Prostate gland (tissue), 2 donors: ENCODE results near the gene IVD. TPM values are rescaled to one million over a fixed set of nuclear protein-coding genes. Genes with fewer than 3 reads are reported as not detected.

Experiments used
- DNase-seq: peaks from one replicate; pipeline ENCODE4 v3.0.0-alpha.2; 2019; ENCODE audit warnings: low spot score
- H3K27ac ChIP-seq, 2 donors: fragments of 200-600 bp; sonication (generic); 2 replicates each; pipeline ENCODE4 v1.5.1; 2017 to 2019
- H3K27me3 ChIP-seq: fragments of 200-600 bp; sonication (generic); replicated peaks from 2 replicates; pipeline ENCODE4 v1.5.1; 2019; ENCODE audit not compliant: insufficient read depth
- H3K36me3 ChIP-seq, 2 donors: fragments of 200-600 bp; sonication (generic); 1 replicate in 1 of 2; 2 replicates in 1 of 2; pipeline versions ENCODE4 v1.5.1 to v1.8.1; 2017 to 2019
- H3K4me1 ChIP-seq: fragments of 200-600 bp; sonication (generic); replicated peaks from 2 replicates; pipeline ENCODE4 v1.5.1; 2019
- H3K4me3 ChIP-seq, 2 donors: fragments of 200-600 bp; sonication (generic); 2 replicates each; pipeline ENCODE4 v1.5.1; 2017 to 2019
- H3K9me3 ChIP-seq: fragments of 200-600 bp; sonication (generic); 2 replicates; pipeline ENCODE4 v1.5.1; 2017
- POLR2A ChIP-seq: fragments of 450-650 bp; IDR thresholded peaks from one replicate; pipeline ENCODE4 v1.6.1; 2016; ENCODE audit warnings: antibody characterized with exemption, mild to moderate bottlenecking
- POLR2AphosphoS5 ChIP-seq: sonication (generic); formaldehyde crosslinking; IDR thresholded peaks from one replicate; pipeline ENCODE4 v1.6.1; 2017; ENCODE audit warnings: antibody characterized with exemption
- WGBS: methylation state at CpG from one replicate; pipeline ENCODE4 v1.1.5; 2018; 5-methylcytosine and 5-hydroxymethylcytosine counted together
- intact Hi-C: fragments of 100-400 bp; cut with DNase I; formaldehyde crosslinking; loops from one replicate; pipeline ENCODE4 v1.14.2; 2022
- total RNA-seq, 2 donors: library from RNA; depleted of rRNA; stranded (reverse); fragments of >200 nt; gene quantifications; one replicate each; pipeline ENCODE4 v1.1.0, GENCODE V29; 2016
- TF ChIP-seq, protein P1 (sequence below), 4 experiments: fragments of 200-600 bp in 2 of 4; fragments of 450-650 bp in 2 of 4; sonication (generic) in 2 of 4; IDR thresholded peaks; 1 replicate in 3 of 4; 2 replicates in 1 of 4; pipeline ENCODE4 v1.5.1; 2016 to 2019; ENCODE audit warnings: antibody characterized with exemption in 4 of 4, mild to moderate bottlenecking in 2 of 4, moderate library complexity in 2 of 4

Gene IVD
- total RNA-seq, 2 donors from 2014 or later, result 112 to 115 TPM

DNA sequence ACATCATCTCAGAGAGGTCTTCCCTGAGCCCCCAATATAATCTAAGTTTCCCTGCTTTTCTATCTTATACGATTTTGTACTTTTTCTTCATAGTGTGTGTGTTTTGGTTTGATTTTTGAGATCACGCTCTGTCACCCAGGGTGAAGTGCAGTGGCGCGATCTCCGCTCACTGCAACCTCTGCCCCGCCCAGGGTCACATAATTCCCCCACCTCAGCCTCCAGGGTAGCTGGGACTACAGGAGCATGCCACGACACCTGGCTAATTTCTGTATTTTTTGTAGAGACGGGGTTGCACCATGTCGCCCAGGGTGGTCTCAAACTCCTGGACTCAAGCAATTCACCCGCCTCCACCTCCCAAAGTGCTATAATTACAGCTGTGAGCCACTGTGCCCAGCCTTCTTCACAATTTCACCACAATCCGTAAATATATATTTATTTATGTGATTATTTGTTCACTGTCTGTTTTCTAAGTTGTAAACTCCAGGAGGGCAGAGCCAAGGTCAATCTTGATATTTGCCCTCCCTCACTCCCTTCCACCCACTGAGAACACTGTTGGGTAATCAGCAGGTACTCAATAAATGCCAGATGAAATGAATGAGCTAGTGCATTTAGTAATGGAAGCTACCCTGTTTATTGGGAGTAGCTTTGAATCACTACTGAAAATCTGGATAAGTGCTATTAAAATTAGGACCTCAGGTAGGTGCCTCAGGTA lies 23.6 kb upstream of the IVD start:
- 93% methylated on average over 11 of the region's 11 CpGs for WGBS
- Histone ChIP-seq H3K27ac (no peak overlapping the region), H3K4me3 (no peak overlapping the region), H3K4me1 (no peaks in the 10 kb centered on the region), H3K36me3 (no peaks in the 10 kb centered on the region), H3K27me3 (no peaks in the 10 kb centered on the region), H3K9me3 (no peaks in the 10 kb centered on the region)
- TF ChIP-seq POLR2A (no peak), POLR2AphosphoS5 (no peak)
- TF ChIP-seq, protein P1, sequence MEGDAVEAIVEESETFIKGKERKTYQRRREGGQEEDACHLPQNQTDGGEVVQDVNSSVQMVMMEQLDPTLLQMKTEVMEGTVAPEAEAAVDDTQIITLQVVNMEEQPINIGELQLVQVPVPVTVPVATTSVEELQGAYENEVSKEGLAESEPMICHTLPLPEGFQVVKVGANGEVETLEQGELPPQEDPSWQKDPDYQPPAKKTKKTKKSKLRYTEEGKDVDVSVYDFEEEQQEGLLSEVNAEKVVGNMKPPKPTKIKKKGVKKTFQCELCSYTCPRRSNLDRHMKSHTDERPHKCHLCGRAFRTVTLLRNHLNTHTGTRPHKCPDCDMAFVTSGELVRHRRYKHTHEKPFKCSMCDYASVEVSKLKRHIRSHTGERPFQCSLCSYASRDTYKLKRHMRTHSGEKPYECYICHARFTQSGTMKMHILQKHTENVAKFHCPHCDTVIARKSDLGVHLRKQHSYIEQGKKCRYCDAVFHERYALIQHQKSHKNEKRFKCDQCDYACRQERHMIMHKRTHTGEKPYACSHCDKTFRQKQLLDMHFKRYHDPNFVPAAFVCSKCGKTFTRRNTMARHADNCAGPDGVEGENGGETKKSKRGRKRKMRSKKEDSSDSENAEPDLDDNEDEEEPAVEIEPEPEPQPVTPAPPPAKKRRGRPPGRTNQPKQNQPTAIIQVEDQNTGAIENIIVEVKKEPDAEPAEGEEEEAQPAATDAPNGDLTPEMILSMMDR (IDR thresholded peaks at IDR 0.05), result no peak
- DNase-seq, result no peak
- intact Hi-C loops, result no loop called here

DNA sequence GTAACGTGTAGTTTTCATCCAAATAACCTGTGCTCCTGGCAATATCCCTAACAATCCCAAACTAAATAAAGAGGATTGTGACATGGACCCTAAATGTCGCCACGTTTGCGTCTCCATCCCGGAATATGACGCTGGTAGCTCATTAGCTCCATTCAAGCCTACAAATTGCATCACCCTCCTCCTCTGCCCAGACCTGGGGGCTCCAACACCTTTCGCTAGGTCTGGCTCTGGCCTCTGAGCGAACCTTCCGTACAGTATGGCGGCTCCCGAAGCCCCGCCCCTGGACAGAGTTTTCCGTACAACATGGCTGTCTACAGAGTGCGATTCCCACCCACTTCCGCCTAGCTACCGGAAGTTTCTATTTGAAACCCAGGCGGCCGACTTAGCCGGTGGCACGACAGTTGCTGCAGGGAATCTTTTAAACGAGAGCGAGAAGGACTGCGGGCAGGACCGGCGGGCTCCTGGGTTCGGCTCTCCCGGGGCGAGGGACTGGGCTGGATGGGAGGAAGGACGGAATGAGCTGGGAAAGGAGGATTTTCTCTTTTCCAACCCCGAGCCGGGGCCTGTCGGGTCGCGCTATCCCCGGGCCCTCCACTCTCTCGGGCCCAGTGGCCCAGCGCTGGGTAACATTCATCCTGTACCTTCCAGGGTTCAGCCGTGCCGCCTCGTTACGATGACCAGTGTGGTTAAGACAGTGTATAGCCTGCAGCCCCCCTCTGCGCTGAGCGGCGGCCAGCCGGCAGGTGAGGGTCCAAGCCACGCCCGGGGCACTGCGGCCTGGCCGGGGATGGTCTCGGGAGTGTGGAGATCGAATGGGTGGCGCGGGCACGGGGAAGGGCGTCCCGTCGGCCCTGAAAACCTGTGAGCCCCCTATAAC lies 22.8 kb upstream of the IVD start, which contains the start of gene KNSTRN:
KNSTRN (plus strand) TSS at position 142 of the 877 bp plus-strand sequence; CDS start at position 257, 115 bp downstream.
- DNase-seq, result peak; percentile 90
- Histone ChIP-seq H3K27ac (peak within 1 kb of the TSS; percentile 6 to 52), H3K27me3 (no peaks in the 10 kb centered on the region), H3K9me3 (no peaks in the 10 kb centered on the region), H3K36me3 (no peaks in the 10 kb centered on the region), H3K4me3 (peak within 1 kb of the TSS; percentile 46 to 79), H3K4me1 (no peaks in the 10 kb centered on the region)
- 4% methylated on average over 57 of the region's 57 CpGs for WGBS
- intact Hi-C loops, result no loop called here
- TF ChIP-seq POLR2A, result no peak
- TF ChIP-seq, protein P1 (IDR thresholded peaks at IDR 0.05), result no peak
- peak; percentile 91 for TF ChIP-seq POLR2AphosphoS5

DNA sequence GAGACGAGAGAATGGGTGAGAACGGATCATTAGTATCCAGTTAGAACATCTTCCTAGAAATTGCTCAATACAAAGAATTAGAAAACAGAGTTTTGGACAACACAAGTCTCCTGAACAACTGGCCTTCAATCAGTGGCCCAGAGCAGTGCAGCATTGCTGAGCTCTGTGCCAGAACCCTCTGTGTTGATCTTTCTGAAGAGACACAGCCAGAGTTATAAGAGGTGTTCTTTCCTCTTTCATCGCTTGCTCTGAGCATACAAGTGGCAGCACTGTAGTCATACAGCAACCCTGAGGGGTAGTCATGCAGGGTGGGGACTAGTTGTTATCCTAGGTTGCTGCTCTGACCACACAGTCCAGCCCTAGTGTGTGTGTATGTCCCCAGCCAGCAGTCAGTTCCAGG lies 19.1 kb upstream of the IVD start:
- Histone ChIP-seq H3K27me3 (no peaks in the 10 kb centered on the region), H3K4me1 (no peaks in the 10 kb centered on the region), H3K27ac (no peak overlapping the region), H3K4me3 (no peak overlapping the region), H3K9me3 (no peaks in the 10 kb centered on the region), H3K36me3 (no peaks in the 10 kb centered on the region)
- intact Hi-C loops, result no loop called here
- WGBS, result 96% methylated on average over 3 of the region's 3 CpGs
- TF ChIP-seq POLR2AphosphoS5 (no peak), POLR2A (no peak)
- DNase-seq, result no peak

DNA sequence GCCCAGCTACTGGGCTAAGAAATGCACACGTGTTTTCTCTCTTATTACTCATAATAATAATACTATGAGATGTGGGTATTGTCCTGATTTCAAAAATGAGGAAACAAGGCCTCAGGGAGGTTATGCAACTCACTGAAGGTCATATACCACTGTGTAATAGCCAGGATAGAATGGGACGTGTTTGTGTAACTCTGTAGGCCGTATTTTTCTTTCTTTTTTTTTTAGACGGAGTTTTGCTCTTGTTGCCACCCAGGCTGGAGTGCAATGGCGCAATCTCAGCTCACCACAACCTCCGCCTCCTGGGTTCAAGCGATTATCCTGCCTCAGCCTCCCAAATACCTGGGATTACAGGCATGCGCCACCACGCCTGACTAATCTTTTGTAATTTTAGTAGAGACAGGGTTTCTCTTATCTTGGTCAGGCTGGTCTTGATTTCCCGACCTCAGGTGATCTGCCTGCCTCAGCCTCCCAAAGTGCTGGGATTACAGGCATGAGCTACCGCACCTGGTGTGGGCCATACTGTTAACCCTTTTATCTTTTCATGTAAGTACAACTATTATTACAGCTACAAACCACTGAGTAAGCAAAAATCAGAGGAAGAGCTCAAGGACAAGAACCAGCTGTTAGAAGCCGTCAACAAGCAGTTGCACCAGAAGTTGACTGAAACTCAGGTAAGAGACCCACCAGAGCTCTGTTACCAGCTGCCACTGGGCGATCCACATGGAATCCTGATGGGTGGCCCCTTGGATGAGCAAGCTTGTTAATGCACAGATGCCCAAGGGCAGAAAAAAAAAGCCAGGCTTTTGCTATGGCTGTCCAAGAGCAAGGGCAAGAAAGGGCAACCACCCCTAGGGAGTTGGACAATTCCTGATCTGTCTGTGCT lies 16.4 kb upstream of the IVD start:
- Histone ChIP-seq H3K27me3 (no peaks in the 10 kb centered on the region), H3K4me3 (no peak overlapping the region), H3K36me3 (no peaks in the 10 kb centered on the region), H3K27ac (peak overlapping the region; percentile 73 to 81), H3K4me1 (no peaks in the 10 kb centered on the region), H3K9me3 (no peaks in the 10 kb centered on the region)
- intact Hi-C loops, result no loop called here
- WGBS, result 88% methylated on average over 13 of the region's 13 CpGs
- TF ChIP-seq, protein P1 (IDR thresholded peaks at IDR 0.05), result no peak
- TF ChIP-seq POLR2AphosphoS5 (no peak), POLR2A (no peak)
- no peak for DNase-seq
